Measurements from ENCODE around the gene SLC4A9.

GRCh38 chr5:140355546-140355945, 4.4 kb upstream of the SLC4A9 start:
- TF ChIP-seq CTCF (IDR thresholded peaks at IDR 0.05) (no peak), POLR2A (IDR thresholded peaks at IDR 0.05) (no peak)
